HG03045 (cell line): ENCODE data around the gene KLHL11.
A peak's percentile ranks its signal among the peaks of the same experiment; 100 is the strongest.

Experiments used
- ATAC-seq: cut with Tn5 transposase; IDR thresholded peaks from one replicate; pipeline ENCODE4 v1.9.1; 2021; ENCODE audit warnings: mild to moderate bottlenecking, moderate library complexity; ENCODE audit not compliant: unreplicated experiment

Gene KLHL11

DNA sequence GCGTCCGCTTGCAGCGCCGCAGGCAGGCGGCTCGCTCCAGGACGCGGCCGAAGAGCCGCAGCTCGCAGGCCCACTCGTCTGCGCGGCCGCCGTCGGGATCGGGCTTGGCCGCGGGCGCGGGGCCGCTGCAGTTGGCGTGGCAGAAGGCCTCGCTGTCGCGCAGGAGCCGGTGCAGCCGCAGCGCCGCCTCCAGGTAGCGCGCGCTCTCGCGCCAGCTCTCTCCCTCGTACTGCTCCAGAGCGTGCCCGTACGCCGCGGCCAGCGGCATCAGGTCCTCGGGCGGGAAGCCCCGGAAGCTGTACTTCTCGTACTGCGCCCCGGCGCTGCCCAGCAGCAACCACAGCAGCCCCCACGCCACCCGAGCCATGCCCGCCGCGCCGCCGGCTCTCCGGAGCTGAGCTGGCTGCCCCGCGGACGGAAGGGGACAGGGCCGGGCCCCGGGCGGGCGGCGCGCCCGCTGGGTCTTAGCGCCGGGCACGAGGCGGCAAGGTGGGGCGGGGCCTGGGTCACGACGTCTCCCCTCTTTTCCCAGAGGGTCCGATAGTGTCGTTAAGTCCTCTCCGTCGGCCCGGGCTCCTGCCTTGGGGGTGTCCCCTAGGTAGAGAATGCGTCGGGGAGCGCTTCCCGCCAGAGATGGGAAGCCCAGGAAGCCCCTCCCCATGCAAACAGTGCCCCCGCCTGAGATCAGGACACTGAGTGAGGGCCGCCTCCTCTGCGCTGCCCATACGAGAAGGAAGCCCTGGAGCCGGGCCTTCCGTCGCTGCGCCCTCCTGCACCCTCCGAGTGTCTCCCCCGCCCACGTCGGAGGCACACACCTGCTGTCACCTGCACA is 53.5 kb downstream of the KLHL11 start, which contains the start of gene P3H4:
Gene P3H4 (minus strand): TSS at position 401 of the 832 bp plus-strand sequence. CDS start 34 bp downstream, at position 367.
- ATAC-seq = peak; percentile 59

- no peak for ATAC-seq
Observed at GRCh38 chr17:41810659-41811548, 54.3 kb downstream of the KLHL11 start.

DNA sequence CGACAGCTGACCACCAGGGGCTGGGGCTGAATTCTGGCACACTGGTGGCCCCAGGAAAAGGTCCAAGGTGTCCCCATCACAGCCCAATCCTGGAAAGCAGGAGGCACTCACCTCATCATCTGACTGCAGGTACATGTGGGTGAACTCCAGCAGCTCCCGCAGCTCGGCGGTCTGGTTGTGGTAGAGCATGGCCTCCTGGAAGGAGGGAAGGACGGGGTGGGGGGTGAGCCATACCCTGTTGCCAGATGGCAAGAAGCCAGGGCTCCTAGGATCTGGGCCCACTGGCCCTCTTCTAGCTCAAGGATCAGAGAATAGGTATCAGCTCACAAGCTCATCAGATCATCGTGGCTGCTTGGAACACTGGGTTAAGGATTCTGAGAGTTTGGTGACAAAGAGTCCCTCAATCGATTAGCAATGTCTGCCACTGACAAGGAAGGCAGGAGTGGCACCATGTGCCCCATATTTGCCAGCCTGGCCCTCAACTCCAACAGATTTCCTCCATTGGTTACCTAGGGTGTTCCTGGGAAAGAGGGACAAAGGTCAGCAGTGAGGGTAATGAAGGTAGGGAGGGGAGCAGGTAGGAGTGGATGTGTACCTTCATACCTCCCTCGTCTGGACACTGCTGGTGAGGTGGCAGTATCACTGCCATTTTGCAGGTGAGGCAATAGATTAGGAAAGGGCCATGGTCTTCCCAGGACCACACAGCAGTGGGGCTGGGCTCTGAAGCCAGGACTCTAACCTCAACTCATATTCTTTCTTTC is 58.4 kb downstream of the KLHL11 start:
- ATAC-seq = no peak
